Measurements from ENCODE around the gene TIMM44. TPM values are rescaled to one million over a fixed set of nuclear protein-coding genes. Genes with fewer than 3 reads are reported as not detected.

Gene TIMM44
- total RNA-seq, result 36.1 and 48.9 TPM in 2 replicates

GRCh38 chr19:7943444-7944176 lies at the start of gene TIMM44:
TSS of gene TIMM44 (minus strand) at chr19:7943666. CDS start at chr19:7943651, 15 bp downstream.

GRCh38 chr19:7926021-7926726 lies 17.3 kb downstream of the TIMM44 start, which contains the start of gene CTXN1:
TSS of gene CTXN1 (minus strand) at chr19:7926135. CDS start at chr19:7925538, 597 bp downstream.

GRCh38 chr19:7919610-7920518 lies 23.6 kb downstream of the TIMM44 start, which contains the start of gene SNAPC2:
TSS of gene SNAPC2 (plus strand) at chr19:7920338. CDS start at chr19:7920367, 29 bp downstream.

GRCh38 chr19:7914598-7915045 lies 28.8 kb downstream of the TIMM44 start, which contains the start of gene TGFBR3L:
TSS of gene TGFBR3L (plus strand) at chr19:7914830.

GRCh38 chr19:7903244-7904073 lies 40.0 kb downstream of the TIMM44 start, which contains the start of gene MAP2K7:
TSS of gene MAP2K7 (plus strand) at chr19:7903877. CDS start at chr19:7903945, 68 bp downstream.

GRCh38 chr19:7888145-7888825 lies 55.2 kb downstream of the TIMM44 start, which contains the start of gene LRRC8E:
TSS of gene LRRC8E (plus strand) at chr19:7888510. CDS start at chr19:7895604, 7,094 bp downstream.

Other genes with a start within 250 kb of the TIMM44 start
- gene FCER2, start 241.5 kb downstream of the TIMM44 start, total RNA-seq, result not detected in 2 replicates
- gene CLEC4G, start 211.6 kb downstream of the TIMM44 start, total RNA-seq, result not detected in 2 replicates
- gene CD209, start 196.1 kb downstream of the TIMM44 start, total RNA-seq, result not detected in 2 replicates
- 0.44 TPM in 1 of 2 replicates, not detected in the other for gene CLEC4M, start 180.4 kb downstream of the TIMM44 start, total RNA-seq
- 11.0 and 16.7 TPM in 2 replicates for gene EVI5L, start 113.4 kb downstream of the TIMM44 start, total RNA-seq
- gene PRR36, start 69.3 kb downstream of the TIMM44 start, total RNA-seq, result 0.13 TPM in 1 of 2 replicates, not detected in the other
- 0.32 and 1.1 TPM in 2 replicates for gene LRRC8E, start 55.2 kb downstream of the TIMM44 start, total RNA-seq
- 8.1 and 12.8 TPM in 2 replicates for gene MAP2K7, start 39.8 kb downstream of the TIMM44 start, total RNA-seq
- 0.38 TPM in 1 of 2 replicates, not detected in the other for gene TGFBR3L, start 28.8 kb downstream of the TIMM44 start, total RNA-seq
- gene SNAPC2, start 23.3 kb downstream of the TIMM44 start, total RNA-seq, result 8.4 and 13.0 TPM in 2 replicates
- gene CTXN1, start 17.5 kb downstream of the TIMM44 start, total RNA-seq, result 2.3 and 4.4 TPM in 2 replicates
- gene ELAVL1, start 62.0 kb upstream of the TIMM44 start, total RNA-seq, result 15.5 and 81.9 TPM in 2 replicates
- not detected in 2 replicates for gene CCL25, start 109.1 kb upstream of the TIMM44 start, total RNA-seq
- gene FBN3, start 205.9 kb upstream of the TIMM44 start, total RNA-seq, result under 0.01 TPM in 2 replicates